ENCODE measurements around the gene MADCAM1. TPM values are rescaled to one million over a fixed set of nuclear protein-coding genes. Genes with fewer than 3 reads are reported as not detected.

Gene MADCAM1
- total RNA-seq, 2 donors from 2014 or later = 0.80 to 0.91 TPM

GRCh38 chr19:517721-518597 lies 21.7 kb downstream of the MADCAM1 start:
- no peaks in the 10 kb centered on the region for H3K4me1 ChIP-seq (replicated peaks)
- H3K9me3 ChIP-seq = no peaks in the 10 kb centered on the region
- H3K27me3 ChIP-seq (replicated peaks; ENCODE audit: insufficient read depth) = no peaks in the 10 kb centered on the region
- no peak for DNase-seq (ENCODE audit: low spot score)
- no peak overlapping the region for H3K4me3 ChIP-seq
- no peak overlapping the region for H3K27ac ChIP-seq
- intact Hi-C loops (cut with DNase I) = no loop called here
- TF ChIP-seq POLR2A (IDR thresholded peaks at IDR 0.05) = no peak
- H3K36me3 ChIP-seq = no peaks in the 10 kb centered on the region
- WGBS = 57% methylated on average over 10 of the region's 10 CpGs

DNA sequence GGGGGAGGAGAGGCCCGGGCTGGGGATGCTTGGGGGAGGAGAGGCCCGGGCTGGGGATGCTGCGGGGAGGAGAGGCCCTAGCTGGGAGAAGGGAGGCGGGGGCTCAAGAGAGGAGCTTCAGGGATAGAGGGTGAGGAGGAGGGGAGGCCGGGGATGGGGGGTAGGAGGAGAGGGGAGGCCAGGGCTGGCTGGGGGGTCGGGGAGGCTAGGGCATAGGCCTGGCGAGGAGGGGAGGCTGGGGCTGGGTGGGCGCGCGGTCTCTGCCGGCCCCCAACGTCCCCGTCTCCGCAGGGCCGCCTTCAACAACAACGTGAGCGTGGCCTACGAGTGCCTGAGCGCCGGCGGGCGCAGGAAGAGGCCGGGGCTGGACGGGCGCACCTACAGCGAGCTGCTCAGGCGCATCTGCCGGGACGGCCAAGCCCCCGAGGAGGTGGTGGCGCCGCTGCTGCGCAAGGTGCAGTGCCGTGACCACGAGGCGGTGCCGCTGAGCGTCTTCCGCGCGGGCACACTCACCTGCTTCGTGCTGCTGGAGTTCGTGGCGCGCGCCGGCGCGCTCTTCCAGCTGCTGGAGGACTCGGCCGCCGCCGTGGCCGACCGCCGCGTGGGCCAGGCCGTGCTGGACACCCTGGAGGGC lies 22.4 kb downstream of the MADCAM1 start:
- intact Hi-C loops (cut with DNase I) = no loop called here
- no peaks in the 10 kb centered on the region for H3K27me3 ChIP-seq (replicated peaks; ENCODE audit: insufficient read depth)
- no peaks in the 10 kb centered on the region for H3K9me3 ChIP-seq
- H3K4me1 ChIP-seq (replicated peaks) = no peaks in the 10 kb centered on the region
- TF ChIP-seq, protein P1, sequence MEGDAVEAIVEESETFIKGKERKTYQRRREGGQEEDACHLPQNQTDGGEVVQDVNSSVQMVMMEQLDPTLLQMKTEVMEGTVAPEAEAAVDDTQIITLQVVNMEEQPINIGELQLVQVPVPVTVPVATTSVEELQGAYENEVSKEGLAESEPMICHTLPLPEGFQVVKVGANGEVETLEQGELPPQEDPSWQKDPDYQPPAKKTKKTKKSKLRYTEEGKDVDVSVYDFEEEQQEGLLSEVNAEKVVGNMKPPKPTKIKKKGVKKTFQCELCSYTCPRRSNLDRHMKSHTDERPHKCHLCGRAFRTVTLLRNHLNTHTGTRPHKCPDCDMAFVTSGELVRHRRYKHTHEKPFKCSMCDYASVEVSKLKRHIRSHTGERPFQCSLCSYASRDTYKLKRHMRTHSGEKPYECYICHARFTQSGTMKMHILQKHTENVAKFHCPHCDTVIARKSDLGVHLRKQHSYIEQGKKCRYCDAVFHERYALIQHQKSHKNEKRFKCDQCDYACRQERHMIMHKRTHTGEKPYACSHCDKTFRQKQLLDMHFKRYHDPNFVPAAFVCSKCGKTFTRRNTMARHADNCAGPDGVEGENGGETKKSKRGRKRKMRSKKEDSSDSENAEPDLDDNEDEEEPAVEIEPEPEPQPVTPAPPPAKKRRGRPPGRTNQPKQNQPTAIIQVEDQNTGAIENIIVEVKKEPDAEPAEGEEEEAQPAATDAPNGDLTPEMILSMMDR (IDR thresholded peaks at IDR 0.05) = no peak
- TF ChIP-seq POLR2A (IDR thresholded peaks at IDR 0.05) (no peak), POLR2AphosphoS5 (IDR thresholded peaks at IDR 0.05) (no peak)
- 59% methylated on average over 54 of the region's 58 CpGs for WGBS
- no peak overlapping the region for H3K4me3 ChIP-seq
- H3K27ac ChIP-seq = no peak overlapping the region
- no peak for DNase-seq (ENCODE audit: low spot score)
- no peaks in the 10 kb centered on the region for H3K36me3 ChIP-seq

DNA sequence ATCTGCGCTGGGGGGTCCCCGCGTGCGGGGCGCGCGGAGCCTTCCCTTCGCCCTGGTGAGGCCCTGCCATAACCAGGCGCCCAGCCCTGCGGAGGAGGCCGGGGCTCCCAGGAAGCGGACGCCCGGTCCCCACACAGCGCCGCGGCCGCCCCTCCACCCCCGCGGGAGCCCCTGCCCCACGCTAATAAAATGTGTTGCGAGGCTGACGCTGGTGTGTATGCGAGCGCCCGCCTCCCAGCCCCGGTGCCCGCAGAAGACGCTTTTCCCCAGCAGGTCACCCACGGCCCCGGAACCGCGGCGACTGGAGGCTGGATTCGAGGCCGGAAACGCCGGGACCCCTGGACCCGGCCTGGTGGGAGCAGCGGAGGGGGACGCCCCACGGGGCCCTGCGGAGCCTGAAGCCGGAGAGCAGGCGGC lies 23.2 kb downstream of the MADCAM1 start:
- H3K4me3 ChIP-seq = no peak overlapping the region
- DNase-seq (ENCODE audit: low spot score) = no peak
- no peaks in the 10 kb centered on the region for H3K4me1 ChIP-seq (replicated peaks)
- H3K27ac ChIP-seq = no peak overlapping the region
- no peaks in the 10 kb centered on the region for H3K9me3 ChIP-seq
- no peaks in the 10 kb centered on the region for H3K27me3 ChIP-seq (replicated peaks; ENCODE audit: insufficient read depth)
- no peak for TF ChIP-seq POLR2A (IDR thresholded peaks at IDR 0.05)
- no peak for TF ChIP-seq POLR2AphosphoS5 (IDR thresholded peaks at IDR 0.05)
- TF ChIP-seq, protein P1 (IDR thresholded peaks at IDR 0.05) = no peak
- no peaks in the 10 kb centered on the region for H3K36me3 ChIP-seq
- intact Hi-C loops (cut with DNase I) = no loop called here
- 89% methylated on average over 33 of the region's 45 CpGs for WGBS

GRCh38 chr19:522726-523125 lies 26.4 kb downstream of the MADCAM1 start:
- intact Hi-C loops (cut with DNase I) = no loop called here
- no peaks in the 10 kb centered on the region for H3K36me3 ChIP-seq
- no peak for DNase-seq (ENCODE audit: low spot score)
- no peak overlapping the region for H3K27ac ChIP-seq
- H3K9me3 ChIP-seq = no peaks in the 10 kb centered on the region
- H3K4me3 ChIP-seq = no peak overlapping the region
- no peaks in the 10 kb centered on the region for H3K27me3 ChIP-seq (replicated peaks; ENCODE audit: insufficient read depth)
- TF ChIP-seq, protein P1 (IDR thresholded peaks at IDR 0.05) = no peak
- TF ChIP-seq POLR2A (IDR thresholded peaks at IDR 0.05) = no peak
- no peaks in the 10 kb centered on the region for H3K4me1 ChIP-seq (replicated peaks)
- 98% methylated on average over 12 of the region's 12 CpGs for WGBS

DNA sequence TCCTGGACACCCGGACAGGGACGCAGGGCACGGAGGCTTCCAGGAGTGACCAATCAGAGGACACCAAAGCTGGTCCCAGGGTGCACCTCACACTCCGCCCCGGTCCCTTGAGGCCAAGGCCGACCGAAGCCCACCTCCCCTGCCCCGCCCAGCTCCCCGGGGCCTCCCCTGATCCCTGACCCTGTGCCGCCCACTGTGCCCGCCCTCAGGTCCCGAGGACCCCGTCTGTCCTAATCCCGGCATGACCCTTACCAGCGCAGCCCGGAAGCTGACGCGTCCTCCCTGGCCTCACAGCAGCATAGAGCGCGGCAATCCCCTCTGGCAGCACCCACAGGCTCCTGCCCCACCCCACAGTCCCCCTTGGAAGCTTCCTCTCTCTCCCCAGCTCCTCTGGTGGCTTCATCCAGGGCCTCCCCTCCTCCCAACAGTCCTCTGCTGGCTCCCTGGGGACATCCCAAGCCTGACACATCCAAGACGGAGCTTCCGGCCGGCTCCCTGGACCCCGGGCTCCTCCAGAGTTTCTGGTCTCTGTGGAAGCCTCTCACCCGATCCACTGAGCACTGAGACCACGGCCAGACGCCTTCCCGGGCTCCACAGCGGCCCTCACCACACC lies 27.9 kb downstream of the MADCAM1 start:
- DNase-seq (ENCODE audit: low spot score) = no peak
- no peaks in the 10 kb centered on the region for H3K36me3 ChIP-seq
- H3K4me1 ChIP-seq (replicated peaks) = no peaks in the 10 kb centered on the region
- no peak overlapping the region for H3K4me3 ChIP-seq
- H3K27ac ChIP-seq = no peak overlapping the region
- WGBS = 57% methylated on average over 27 of the region's 29 CpGs
- intact Hi-C loops (cut with DNase I) = no loop called here
- H3K27me3 ChIP-seq (replicated peaks; ENCODE audit: insufficient read depth) = no peaks in the 10 kb centered on the region
- no peaks in the 10 kb centered on the region for H3K9me3 ChIP-seq
- TF ChIP-seq POLR2AphosphoS5 (IDR thresholded peaks at IDR 0.05) (no peak), POLR2A (IDR thresholded peaks at IDR 0.05) (no peak)
- TF ChIP-seq, protein P1 (IDR thresholded peaks at IDR 0.05) = no peak
